Thyroid gland (tissue), 4 donors: ENCODE data around the gene GJC1. TPM values are rescaled to one million over a fixed set of nuclear protein-coding genes. Genes with fewer than 3 reads are reported as not detected.
A peak's percentile ranks its signal among the peaks of the same experiment; 100 is the strongest.

ENCODE experiments used
- DNase-seq, 2 donors: peaks; one replicate each; pipeline ENCODE4 v3.0.0-alpha.2; 2019
- H3K27ac ChIP-seq, 3 donors: fragments of 200-600 bp; sonication (generic); 1 replicate in 2 of 3; 2 replicates in 1 of 3; pipeline ENCODE4 v1.5.1; 2016 to 2019; ENCODE audit warnings: mild to moderate bottlenecking in 1 of 3, moderate library complexity in 1 of 3
- H3K27me3 ChIP-seq: fragments of 200-600 bp; sonication (generic); one replicate; pipeline ENCODE4 v1.5.1; 2019
- H3K36me3 ChIP-seq, 2 donors: fragments of 200-600 bp; sonication (generic); one replicate each; pipeline ENCODE4 v1.5.1; 2016 to 2019
- H3K4me1 ChIP-seq, 2 donors: fragments of 200-600 bp; sonication (generic); one replicate each; pipeline ENCODE4 v1.5.1; 2017 to 2019
- H3K4me3 ChIP-seq, 3 donors: fragments of 200-600 bp; sonication (generic); replicated peaks in 1 of 3; 1 replicate in 2 of 3; 2 replicates in 1 of 3; pipeline ENCODE4 v1.5.1; 2016; ENCODE audit warnings: mild to moderate bottlenecking in 1 of 3
- H3K9me3 ChIP-seq: fragments of 200-600 bp; sonication (generic); one replicate; pipeline ENCODE4 v1.5.1; 2017
- POLR2A ChIP-seq, 2 donors: fragments of 450-650 bp; IDR thresholded peaks; one replicate each; pipeline ENCODE4 v1.6.1; 2017; ENCODE audit warnings: antibody characterized with exemption in 2 of 2, mild to moderate bottlenecking in 2 of 2, moderate library complexity in 1 of 2
- WGBS, 2 donors: methylation state at CpG; one replicate each; pipeline ENCODE4 v1.1.5; 2017; 5-methylcytosine and 5-hydroxymethylcytosine counted together
- intact Hi-C: fragments of 100-400 bp; cut with DNase I; formaldehyde crosslinking; loops from one replicate; pipeline ENCODE4 v1.15.1; 2023
- total RNA-seq, 4 donors: library from RNA; depleted of rRNA; stranded (reverse); fragments of >200 nt; gene quantifications; one replicate each; pipeline ENCODE4 v1.2.3, GENCODE V29; 2016
- TF ChIP-seq, protein P1 (sequence below), 6 experiments: fragments of 200-600 bp in 3 of 6; fragments of 450-650 bp in 3 of 6; sonication (generic) in 3 of 6; IDR thresholded peaks; one replicate each; pipeline ENCODE4 v1.5.1; 2016 to 2019; ENCODE audit warnings: antibody characterized with exemption in 6 of 6, mild to moderate bottlenecking in 2 of 6, inconsistent platforms in 1 of 6, moderate library complexity in 1 of 6

Gene GJC1
- total RNA-seq, 4 donors from 2014 or later, result 1.4 to 6.1 (median 3.8) TPM

DNA sequence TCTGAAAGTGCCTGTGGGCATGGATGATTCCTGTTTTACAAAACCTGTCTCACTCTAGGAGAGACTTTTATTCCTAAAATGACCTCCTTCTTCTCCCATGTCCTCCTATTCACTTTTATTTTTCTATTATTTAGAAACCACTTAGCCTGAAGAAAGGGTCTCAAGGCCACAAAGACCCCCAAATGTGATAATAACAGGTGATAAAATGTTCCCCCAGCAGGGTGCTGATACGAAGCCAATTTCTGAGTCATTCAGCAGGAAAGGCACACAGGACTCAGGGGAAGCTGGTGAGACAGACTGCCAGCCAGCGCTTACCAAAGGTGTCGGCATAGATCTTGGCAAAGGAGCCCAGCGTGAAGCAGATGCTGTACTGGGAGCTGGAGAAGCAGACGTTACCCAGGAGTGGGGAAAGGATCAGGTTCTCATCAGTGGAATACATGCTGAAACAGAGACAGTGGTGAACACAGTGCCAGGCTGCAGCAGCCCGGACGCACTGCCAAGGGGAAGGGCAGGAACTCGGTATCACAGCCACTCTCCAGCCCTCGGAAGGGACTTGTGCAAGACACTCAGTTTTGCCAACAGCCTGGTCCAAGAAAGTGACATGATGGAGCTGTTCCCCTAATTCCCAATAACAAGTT, 42.2 kb upstream of the GJC1 start:
- no peak overlapping the region for H3K27ac ChIP-seq
- no peaks in the 10 kb centered on the region for H3K4me1 ChIP-seq
- DNase-seq, result no peak
- H3K27me3 ChIP-seq, result no peaks in the 10 kb centered on the region
- intact Hi-C loops, result no loop called here
- H3K36me3 ChIP-seq, result peaks cover 44 to 70% of the 10 kb centered on the region in 2 donors
- no peaks in the 10 kb centered on the region for H3K9me3 ChIP-seq
- no peak overlapping the region for H3K4me3 ChIP-seq
- TF ChIP-seq, protein P1, sequence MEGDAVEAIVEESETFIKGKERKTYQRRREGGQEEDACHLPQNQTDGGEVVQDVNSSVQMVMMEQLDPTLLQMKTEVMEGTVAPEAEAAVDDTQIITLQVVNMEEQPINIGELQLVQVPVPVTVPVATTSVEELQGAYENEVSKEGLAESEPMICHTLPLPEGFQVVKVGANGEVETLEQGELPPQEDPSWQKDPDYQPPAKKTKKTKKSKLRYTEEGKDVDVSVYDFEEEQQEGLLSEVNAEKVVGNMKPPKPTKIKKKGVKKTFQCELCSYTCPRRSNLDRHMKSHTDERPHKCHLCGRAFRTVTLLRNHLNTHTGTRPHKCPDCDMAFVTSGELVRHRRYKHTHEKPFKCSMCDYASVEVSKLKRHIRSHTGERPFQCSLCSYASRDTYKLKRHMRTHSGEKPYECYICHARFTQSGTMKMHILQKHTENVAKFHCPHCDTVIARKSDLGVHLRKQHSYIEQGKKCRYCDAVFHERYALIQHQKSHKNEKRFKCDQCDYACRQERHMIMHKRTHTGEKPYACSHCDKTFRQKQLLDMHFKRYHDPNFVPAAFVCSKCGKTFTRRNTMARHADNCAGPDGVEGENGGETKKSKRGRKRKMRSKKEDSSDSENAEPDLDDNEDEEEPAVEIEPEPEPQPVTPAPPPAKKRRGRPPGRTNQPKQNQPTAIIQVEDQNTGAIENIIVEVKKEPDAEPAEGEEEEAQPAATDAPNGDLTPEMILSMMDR (IDR thresholded peaks at IDR 0.05), result no peak
- no peak for TF ChIP-seq POLR2A (IDR thresholded peaks at IDR 0.05)
- WGBS, 2 donors, result 85% methylated on average over 9 of the region's 9 CpGs

- Histone ChIP-seq H3K27ac (no peak overlapping the region), H3K36me3 (peaks cover 46 to 70% of the 10 kb centered on the region in 2 donors), H3K27me3 (no peaks in the 10 kb centered on the region), H3K4me3 (no peak overlapping the region), H3K9me3 (no peaks in the 10 kb centered on the region), H3K4me1 (no peaks in the 10 kb centered on the region)
- DNase-seq, result no peak
- 98 to 99% methylated on average over 12 of the region's 12 CpGs for WGBS, 2 donors
- TF ChIP-seq, protein P1 (IDR thresholded peaks at IDR 0.05), result no peak
- no peak for TF ChIP-seq POLR2A (IDR thresholded peaks at IDR 0.05)
- intact Hi-C loops, result no loop called here
Measured at GRCh38 chr17:44871556-44871955, 41.5 kb upstream of the GJC1 start.

- H3K4me1 ChIP-seq, result no peaks in the 10 kb centered on the region
- H3K9me3 ChIP-seq, result no peaks in the 10 kb centered on the region
- no peak overlapping the region for H3K4me3 ChIP-seq
- H3K36me3 ChIP-seq, result peaks cover 44 to 57% of the 10 kb centered on the region in 2 donors
- no peaks in the 10 kb centered on the region for H3K27me3 ChIP-seq
- no peak for DNase-seq
- 91 to 96% methylated on average over 3 of the region's 3 CpGs for WGBS, 2 donors
- H3K27ac ChIP-seq, result no peak overlapping the region
- intact Hi-C loops, result no loop called here
- TF ChIP-seq, protein P1 (IDR thresholded peaks at IDR 0.05), result no peak
- no peak for TF ChIP-seq POLR2A (IDR thresholded peaks at IDR 0.05)
Measured at GRCh38 chr17:44867841-44868240, 37.8 kb upstream of the GJC1 start.

DNA sequence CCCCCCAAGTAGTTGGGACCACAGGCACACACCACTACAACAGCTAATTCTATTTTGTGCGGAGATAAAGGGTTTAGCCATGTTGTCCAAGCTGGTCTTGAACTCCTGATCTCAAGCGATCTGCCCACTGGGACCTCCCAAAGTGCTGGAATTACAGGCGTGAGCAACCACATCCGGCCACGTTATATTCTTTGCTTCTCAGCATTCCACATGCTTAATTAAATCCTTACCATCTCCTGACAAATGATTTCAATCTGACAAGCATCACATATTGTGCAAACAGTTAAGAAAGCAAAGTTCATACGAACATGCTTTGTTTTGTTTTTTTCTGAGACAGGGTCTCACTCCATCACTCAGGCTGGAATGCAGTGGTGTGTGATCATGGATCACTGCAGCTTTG, 35.8 kb upstream of the GJC1 start:
- Histone ChIP-seq H3K9me3 (no peaks in the 10 kb centered on the region), H3K4me1 (no peaks in the 10 kb centered on the region), H3K27me3 (no peaks in the 10 kb centered on the region), H3K4me3 (no peak overlapping the region), H3K36me3 (peaks cover 48 to 52% of the 10 kb centered on the region in 2 donors), H3K27ac (no peak overlapping the region)
- DNase-seq, result no peak
- intact Hi-C loops, result loop anchor here (2.0 kb wide), 1 partner anchor 91 kb away; no protein-coding TSS in a partner anchor
- no peak for TF ChIP-seq POLR2A (IDR thresholded peaks at IDR 0.05)
- TF ChIP-seq, protein P1 (IDR thresholded peaks at IDR 0.05), result no peak
- WGBS, 2 donors, result 90 to 92% methylated on average over 6 of the region's 6 CpGs

- TF ChIP-seq POLR2A (IDR thresholded peaks at IDR 0.05), result no peak
- TF ChIP-seq, protein P1 (IDR thresholded peaks at IDR 0.05), result peak; percentile 52 to 83 (median 77)
- Histone ChIP-seq H3K4me1 (no peaks in the 10 kb centered on the region), H3K9me3 (no peaks in the 10 kb centered on the region), H3K4me3 (no peak overlapping the region), H3K27ac (no peak overlapping the region), H3K36me3 (peaks cover 45 to 49% of the 10 kb centered on the region in 2 donors), H3K27me3 (no peaks in the 10 kb centered on the region)
- peak; percentile 57 to 68 for DNase-seq
- 83 to 85% methylated on average over 1 of the region's 1 CpG for WGBS, 2 donors
- intact Hi-C loops, result loop anchor here (2.0 kb wide), 1 partner anchor 90 kb away; no protein-coding TSS in a partner anchor
Measured at GRCh38 chr17:44865231-44865660, 35.2 kb upstream of the GJC1 start.
